Stimulated activated CD8-positive, alpha-beta memory T cell treated with anti-CD3 and anti-CD28 coated beads, Interleukin-7, amount 100 ng/mL, for 4 hours (primary cell): ENCODE data around the gene HBA2.
"Not testable (repeated sequence)": the region's sequence is repeated elsewhere in the genome, so short reads cannot be mapped to it uniquely, and the experiment has no call there.

Experiments used
- DNase-seq, 2 donors: peaks; one replicate each; pipeline ENCODE4 v3.0.0-alpha.2; 2020; ENCODE audit warnings: low read depth in 2 of 2

HBA2 gene

DNA sequence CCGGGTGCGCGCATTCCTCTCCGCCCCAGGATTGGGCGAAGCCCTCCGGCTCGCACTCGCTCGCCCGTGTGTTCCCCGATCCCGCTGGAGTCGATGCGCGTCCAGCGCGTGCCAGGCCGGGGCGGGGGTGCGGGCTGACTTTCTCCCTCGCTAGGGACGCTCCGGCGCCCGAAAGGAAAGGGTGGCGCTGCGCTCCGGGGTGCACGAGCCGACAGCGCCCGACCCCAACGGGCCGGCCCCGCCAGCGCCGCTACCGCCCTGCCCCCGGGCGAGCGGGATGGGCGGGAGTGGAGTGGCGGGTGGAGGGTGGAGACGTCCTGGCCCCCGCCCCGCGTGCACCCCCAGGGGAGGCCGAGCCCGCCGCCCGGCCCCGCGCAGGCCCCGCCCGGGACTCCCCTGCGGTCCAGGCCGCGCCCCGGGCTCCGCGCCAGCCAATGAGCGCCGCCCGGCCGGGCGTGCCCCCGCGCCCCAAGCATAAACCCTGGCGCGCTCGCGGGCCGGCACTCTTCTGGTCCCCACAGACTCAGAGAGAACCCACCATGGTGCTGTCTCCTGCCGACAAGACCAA is at the start of gene HBA2:
Gene HBA2, plus strand, starts transcription at position 503 of the 568 bp plus-strand sequence. Its CDS starts 37 bp downstream, at position 540.
- not testable (repeated sequence) for DNase-seq

DNA sequence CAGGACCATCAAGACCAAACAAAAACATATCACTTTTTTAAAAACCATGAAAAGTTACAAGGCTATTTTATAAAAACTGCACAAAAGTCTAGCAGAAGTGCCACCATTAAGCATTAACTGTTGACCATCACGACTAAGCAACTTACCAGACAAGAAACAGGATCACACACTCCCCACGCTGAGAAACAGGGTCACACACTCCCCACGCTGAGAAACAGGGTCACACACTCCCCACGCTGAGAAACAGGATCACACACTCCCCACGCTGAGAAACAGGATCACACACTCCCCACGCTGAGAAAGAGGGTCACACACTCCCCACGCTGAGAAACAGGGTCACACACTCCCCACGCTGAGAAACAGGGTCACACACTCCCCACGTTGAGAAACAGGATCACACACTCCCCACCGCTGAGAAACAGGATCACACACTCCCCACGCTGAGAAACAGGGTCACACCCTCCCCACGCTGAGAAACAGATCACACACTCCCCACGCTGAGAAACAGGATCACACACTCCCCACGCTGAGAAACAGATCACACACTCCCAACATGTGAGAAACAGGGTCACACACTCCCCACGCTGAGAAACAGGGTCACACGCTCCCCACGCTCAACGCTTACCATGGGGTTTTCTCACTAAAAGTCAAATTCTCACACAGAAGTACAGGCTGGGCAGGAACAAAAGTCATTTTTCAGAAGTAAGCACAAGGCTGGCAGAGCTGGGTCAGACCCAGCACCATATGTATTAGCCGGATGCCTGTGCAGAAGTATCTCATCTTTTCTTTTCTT is 48.9 kb upstream of the HBA2 start:
- DNase-seq = not testable (repeated sequence)

DNA sequence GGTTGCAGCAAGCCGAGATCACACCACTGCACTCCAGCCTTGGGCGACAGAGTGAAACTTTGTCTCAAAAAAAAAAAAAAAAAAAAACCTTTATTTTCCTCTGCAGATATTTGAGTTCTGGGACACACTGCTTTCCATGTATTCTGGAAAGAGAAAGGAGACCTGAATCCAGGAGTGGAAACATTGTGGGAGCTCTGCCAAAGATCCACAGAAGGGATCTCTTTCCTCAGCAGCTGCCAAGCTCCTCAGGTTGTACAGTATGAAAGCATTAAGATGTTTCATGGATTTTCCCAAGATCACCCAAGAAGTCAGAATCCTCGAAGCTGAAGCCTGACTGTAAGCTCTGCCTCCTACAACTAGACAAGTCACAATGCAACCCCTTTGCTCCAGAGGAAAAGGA is 47.7 kb upstream of the HBA2 start:
- no peak for DNase-seq

DNA sequence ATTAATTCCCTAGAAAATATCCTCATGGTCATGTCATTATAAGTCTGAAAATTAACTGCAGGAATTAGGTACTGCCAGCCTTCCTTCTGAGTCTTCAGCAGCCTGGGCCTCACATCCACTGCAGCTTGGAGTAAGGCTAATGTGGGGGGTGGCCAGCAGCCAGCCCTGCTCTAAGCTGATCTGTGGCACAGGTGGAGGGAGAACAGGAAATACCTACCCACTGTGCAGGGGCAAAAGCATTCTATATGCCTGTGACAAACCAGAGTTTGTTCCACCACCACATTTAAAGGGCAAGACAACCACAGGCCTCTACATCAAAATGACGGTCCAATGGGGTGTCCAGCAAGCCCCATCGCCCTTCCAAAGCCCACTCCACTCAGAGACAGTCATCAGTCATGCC is 43.6 kb upstream of the HBA2 start:
- DNase-seq = no peak

DNA sequence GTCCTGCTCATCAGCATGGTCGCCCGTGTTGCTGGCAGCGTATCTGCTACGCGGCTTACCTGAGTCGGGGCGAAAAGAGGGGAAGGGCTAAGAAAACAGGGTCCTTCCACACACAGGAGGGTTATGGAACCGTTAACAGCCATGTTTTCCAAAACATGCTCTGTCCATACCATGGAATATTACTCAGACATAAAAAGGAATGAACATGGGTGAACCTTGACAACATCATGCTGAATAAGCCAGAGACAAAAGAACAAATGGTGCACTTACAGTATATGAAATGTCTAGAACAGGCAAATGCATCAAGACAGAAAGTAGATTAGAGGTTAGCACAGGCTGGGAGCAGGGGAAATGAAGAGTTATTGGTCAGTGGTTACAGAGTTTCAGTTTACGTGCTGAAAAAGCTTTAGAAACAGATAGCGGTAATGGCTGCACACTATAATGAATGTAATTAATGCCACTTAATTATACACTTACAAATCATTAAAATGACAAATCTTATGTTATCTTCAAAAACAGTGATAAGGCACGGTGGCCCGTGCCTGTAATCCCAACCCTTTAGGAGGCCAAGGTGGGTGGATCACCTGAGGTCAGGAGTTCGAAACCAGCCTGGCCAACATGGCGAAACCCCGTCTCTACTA is 42.0 kb upstream of the HBA2 start:
- no peak for DNase-seq

DNA sequence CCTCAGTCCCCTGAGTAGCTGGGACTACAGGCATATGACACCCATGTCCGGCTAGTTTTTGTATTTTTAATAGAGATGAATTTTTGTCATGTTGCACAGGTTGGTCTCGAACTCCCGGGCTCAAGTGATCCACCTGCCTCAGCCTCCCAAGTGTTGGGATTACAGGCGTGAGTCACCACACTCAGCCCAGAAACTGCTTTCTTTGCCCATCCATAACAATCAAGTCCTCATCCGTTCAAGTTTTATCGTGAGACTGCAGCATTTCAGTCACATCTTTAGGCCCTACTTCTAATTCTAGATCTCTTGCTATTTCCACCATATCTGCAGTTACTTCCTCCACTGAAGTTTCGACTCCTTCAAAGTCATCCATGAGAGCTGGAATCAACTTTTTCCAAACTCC is 40.6 kb upstream of the HBA2 start:
- no peak for DNase-seq

DNA sequence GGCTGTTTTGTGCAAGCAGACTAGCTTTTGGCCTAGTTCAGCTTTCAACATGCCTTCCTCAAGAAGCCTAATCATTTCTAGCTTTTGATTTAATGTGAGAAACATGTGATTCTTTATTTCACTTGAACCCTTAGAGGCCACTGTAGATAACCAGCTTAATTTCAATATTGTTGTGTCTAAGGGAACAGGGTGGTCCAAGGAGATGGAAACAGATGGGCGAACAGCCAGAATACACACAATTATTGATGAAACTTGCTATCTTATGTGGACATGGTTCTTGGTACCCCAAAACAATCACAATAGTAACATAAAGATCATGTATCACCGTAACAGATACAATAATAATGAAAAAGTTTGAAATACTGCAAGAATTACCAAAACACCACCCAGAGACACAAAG is 39.0 kb upstream of the HBA2 start:
- DNase-seq = no peak

DNA sequence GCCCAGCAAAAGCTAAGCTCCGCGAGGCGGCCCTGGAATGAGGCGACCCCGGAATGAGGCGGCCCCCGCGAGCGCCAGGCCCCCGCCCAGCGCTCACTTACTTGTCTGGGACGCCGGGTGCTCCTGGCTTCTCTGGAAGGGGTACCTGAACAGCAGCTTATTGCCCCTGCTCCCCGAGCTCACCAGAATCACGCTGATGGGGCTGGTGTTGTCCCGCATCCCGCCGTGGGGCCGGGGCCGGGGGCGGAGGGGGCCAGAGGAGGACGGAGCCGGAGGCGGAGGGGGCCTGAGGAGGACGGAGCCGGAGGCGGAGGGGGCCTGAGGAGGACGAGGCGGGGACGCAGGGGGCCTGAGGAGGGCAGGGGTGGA is 34.6 kb upstream of the HBA2 start:
- peak in 1 of 2 donors; percentile 10 for DNase-seq

DNA sequence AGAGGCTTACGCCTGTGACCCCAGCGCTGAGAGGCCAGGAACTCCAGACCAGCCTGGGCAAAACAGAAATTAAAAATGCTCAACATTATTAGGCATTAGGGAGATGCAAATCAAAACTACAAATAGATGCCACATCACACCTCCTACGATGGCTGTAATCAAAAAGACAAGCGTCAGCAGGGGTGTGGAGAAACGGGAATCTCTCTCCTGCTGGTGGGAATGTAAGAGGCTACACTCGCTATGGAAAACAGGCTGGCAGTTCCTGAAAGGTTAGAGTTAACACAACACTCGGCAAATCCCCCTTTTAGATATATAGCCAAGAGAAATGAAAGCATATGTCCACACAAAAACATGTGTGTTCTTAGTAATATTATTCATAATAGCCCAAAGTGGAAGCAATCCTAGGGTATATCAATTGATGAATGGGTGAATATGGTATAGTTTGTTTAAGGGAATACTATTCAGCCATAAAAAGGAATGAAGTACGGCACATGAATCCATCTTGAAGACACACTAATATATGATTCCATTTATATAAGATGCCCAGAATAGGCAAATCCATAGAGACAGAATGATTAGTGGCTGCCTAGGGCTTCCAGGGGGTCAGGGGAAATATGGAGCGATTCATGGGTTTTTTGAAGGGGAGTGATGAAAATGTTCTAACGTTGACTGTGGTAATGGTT is 32.4 kb upstream of the HBA2 start:
- DNase-seq = no peak

DNA sequence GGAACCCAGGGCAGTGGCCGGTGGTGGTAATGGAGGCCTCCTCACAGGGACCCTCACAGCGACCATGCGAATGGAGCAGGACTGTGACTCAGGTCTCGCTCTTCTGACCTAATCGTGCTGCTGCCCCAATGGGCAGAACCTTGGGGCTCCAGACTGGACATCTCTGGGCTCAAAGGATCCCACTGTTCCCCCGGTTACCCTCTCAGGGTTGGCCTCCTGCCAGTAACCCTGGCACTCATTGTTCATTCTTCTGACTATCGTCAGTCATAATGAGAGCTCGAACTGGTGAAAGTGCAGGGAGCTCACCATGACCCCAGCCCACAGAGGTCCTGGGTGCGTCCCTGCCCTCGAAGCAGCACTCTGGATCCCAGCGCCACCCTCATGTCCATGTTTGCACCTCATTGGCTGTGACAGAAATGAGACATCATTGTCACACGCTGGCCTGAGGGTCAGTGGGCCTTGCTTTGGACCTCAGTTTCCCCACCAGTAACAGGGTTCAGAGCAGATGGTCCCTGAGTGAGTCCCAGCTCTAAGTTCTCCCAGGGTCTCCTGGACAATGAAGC is 30.2 kb upstream of the HBA2 start:
- DNase-seq = no peak

DNA sequence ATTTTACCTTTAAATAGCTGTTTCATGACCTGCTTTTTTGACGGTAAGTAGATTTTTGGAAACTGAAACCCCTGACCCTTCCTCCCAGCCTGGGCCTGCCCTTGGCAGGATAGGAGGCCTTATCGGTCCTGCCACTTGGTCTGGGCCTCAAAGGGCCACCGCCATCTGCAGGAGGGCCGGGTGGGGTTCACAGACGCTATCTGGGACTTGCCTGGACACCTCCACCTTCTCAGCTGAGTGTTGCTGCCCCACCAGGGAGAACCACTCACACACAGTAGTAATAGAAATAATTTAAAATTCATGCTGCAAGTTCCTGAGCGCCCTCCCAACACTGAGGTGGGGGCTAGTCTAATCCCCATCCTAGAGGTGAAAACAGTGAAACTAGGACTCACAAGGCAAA is 29.6 kb upstream of the HBA2 start:
- DNase-seq = no peak

DNA sequence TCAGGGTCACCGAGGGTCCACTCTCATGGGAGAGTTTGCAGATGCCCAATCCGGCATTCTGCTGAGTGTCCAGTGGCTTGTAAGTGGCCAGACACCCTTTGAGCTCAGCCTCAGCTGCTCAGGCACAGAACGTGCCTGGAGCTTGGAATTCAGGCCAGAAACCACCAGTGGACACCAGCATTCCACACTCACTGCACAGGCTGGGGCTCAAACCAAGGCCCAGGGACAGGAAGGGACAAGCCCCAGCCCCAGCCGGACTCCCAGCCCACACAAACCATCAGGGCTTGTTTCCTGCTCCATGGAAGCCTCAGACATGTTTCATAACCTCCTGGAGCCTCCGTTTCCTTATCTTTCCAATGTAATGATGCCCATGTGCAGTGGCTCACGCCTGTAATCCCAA is 29.2 kb upstream of the HBA2 start:
- DNase-seq = no peak

DNA sequence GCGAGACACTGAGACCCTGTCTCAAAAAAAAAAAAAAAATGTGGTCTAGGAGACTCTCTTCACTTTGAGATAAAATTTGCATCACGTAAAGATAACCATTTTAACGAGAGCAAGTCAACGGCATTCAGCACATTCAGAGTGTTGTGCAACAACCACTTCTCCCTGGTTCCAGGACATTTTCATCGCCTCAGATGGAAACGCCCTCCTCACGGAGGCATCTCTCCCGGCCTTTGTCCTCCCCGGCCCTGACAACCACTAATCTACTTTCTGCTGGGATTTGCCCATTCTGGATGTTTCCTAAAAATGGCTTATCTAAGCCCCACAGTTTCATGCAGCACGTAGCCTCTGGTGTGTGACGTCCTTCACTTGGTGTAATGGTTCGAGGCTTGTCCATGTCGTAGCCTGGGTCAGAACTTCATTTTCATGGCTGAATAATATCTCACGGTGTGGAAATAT is 27.9 kb upstream of the HBA2 start:
- no peak for DNase-seq

DNA sequence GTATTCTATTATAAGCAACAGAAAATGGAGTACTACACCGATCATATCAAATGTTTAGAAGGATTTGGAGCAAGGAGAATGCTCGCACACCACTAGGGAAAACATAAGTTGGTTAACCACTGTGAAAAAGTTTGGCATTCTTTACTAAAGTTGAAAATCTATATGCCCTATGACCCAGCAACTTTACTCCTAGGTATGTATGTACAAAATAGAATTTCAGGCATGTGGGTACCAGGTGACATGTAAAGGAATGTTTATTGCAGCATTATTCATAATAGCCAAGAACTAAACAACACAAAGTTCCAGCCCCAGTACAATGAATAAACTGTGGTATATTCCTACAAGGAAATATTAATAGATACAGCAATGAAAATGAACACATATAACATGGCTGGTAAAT is 26.0 kb upstream of the HBA2 start:
- DNase-seq = no peak

DNA sequence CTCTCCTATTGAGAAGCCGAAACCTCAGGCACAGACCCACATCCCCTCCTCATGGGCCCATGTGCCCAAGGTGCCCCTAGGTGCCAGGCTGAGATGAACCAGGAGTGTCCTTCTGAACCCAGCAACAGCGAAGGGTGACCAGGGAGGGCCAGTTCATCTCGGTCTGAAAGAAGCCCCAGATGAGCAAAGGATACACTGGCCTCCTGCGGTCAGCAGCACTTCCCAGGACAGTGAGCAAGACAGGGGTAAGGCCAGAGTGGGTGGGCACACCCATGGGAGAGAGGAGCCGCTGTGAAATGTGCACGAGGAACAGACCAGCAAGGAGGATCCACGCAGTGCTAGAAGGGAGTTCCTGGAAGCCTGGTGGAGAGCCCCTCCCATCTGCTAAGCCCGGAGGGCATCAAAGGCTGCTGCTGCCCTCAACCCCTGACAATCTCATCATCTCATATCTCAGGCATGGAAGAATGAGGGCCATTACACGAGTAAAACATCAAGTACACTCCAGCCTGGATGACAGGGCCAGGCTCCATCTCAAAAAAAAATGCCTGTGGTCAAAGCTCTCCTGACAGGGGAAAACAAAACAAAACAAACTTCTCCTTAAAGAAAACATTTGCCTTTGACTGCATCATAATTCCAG is 23.5 kb upstream of the HBA2 start:
- no peak for DNase-seq

DNA sequence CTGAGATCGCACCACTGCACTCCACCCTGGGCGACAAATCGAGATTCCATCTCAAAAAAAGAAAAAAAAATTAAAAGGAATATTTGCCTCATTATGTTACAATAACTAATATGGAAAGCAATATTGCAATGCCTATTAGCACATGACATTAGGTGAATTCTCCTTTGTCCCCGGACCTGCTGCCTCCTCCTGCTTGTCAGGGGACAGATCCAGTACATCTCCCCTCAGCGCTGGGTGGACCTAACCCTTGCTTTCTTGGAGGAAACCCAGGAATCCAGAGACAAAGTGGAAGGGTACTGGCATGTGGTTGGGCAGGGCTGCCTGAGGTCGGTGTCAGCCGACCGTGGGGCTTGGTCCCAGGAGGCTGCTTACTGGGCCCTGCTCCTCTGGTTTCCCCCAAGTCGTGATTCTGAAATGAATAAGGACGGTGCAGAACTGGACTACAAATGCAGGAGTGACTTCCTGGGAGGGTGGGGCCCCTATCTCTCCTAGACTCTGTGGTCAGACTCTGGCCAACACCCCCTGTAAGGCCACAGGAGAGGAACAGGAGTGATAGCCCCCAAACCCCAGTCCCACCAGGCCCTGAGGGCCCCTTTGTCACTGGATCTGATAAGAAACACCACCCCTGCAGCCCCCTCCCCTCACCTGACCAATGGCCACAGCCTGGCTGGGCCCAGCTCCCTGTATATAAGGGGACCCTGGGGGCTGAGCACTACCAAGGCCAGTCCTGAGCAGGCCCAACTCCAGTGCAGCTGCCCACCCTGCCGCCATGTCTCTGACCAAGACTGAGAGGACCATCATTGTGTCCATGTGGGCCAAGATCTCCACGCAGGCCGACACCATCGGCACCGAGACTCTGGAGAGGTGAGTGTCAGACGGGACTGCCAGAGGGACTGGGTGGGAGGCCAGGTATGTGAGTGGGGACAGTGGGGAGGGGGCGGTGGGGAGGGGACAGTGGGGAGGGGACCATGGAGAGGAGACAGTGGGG is 20.2 kb upstream of the HBA2 start, which contains the start of gene HBZ:
Gene HBZ, plus strand, starts transcription at position 504 of the 988 bp plus-strand sequence. Its CDS starts 266 bp downstream, at position 770.
- no peak for DNase-seq

DNA sequence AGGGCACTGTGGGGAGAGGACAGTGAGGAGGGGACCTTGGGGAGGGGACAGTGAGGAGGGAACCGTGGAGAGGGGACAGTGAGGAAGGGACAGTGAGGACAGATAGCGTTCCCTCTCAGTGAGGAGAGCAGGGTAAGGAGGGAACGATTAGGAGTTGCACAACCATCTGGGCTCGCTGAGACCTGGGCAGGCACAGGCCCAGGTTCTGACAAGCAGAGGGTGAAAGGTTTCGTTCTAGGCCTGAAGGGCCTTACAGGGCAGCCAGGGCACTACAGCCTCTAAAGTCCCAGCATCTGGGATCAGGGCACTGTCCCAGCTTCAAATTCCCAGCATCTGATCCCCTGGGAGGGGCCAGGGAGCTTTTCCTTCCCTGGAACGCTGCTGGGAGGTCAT is 19.6 kb upstream of the HBA2 start:
- not testable (repeated sequence) for DNase-seq

DNA sequence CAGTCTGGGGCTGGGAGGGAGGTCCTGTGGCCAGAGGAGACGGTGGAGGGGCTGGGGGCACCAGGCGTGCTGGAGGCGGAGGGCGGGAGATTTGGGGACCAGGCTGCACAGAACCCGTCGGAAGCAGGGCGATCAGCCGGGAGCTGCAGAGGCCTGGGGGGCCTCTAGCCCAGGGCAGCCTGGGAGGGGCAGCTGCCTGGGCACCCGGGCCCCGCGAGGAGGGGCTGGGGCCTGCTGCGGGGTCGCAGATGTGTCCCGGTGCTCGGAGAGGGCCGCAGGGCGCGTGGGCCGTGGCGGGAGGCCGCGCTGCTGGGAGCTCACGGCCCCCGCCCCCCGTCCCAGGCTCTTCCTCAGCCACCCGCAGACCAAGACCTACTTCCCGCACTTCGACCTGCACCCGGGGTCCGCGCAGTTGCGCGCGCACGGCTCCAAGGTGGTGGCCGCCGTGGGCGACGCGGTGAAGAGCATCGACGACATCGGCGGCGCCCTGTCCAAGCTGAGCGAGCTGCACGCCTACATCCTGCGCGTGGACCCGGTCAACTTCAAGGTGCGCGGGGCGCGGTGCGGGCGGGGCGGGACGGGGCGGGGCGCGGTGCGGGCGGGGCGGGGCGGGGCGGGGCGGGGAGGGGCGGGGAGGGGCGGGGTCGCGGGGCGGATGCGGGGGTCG is 19.0 kb upstream of the HBA2 start:
- not testable (repeated sequence) for DNase-seq

DNA sequence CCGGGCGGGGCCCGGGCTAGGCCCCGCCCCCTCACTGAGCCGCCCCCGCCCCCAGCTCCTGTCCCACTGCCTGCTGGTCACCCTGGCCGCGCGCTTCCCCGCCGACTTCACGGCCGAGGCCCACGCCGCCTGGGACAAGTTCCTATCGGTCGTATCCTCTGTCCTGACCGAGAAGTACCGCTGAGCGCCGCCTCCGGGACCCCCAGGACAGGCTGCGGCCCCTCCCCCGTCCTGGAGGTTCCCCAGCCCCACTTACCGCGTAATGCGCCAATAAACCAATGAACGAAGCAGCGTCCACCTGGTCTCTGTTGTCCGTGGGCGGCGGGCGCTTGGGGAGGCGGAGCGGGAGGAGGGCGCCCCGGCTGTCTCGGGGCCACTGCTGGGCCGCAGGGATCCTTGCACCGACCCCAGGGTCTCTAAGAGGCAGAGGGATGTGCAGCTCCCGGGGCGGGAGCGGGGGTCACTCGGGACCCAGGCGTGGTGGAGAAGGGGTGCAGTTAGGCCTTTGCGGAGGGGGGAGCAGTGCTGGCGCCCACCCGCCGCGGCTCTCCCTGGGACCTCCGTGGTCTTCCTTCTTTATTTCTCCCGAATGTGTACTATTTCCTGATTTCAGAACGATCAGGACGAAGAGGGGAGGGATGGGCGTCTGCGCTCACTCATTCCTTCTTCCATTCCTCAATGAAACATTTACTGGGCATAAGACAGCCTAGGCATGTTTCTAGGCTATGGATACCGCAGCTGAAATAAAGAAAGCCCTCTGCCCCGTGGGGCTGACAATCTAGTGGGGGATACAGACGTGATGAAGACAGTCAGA is 18.3 kb upstream of the HBA2 start:
- DNase-seq = no peak
